Neural progenitor cell (in vitro differentiated cells): Measurements from ENCODE around the gene ACSM2B. TPM values are rescaled to one million over a fixed set of nuclear protein-coding genes. Genes with fewer than 3 reads are reported as not detected.
A peak's percentile ranks its signal among the peaks of the same experiment; 100 is the strongest.

ENCODE experiments used
- DNase-seq: peaks from one replicate; pipeline ENCODE4 v3.0.0-alpha.2; 2016; ENCODE audit warnings: low spot score
- H2AFZ ChIP-seq: fragments of 200-600 bp; sonication (generic); replicated peaks from 2 replicates; pipeline ENCODE4 v1.6.1; 2016; ENCODE audit warnings: antibody characterized with exemption
- H3F3A ChIP-seq: fragments of 200-600 bp; sonication (generic); 2 replicates; pipeline ENCODE4 v1.6.1; 2016; ENCODE audit warnings: antibody characterized with exemption, low read depth
- H3K27ac ChIP-seq: fragments of 200-600 bp; sonication (generic); 2 replicates; pipeline ENCODE4 v1.5.1; 2016; ENCODE audit warnings: mild to moderate bottlenecking
- H3K27me3 ChIP-seq: fragments of 200-600 bp; sonication (generic); 2 replicates; pipeline ENCODE4 v1.6.1; 2016; ENCODE audit warnings: mild to moderate bottlenecking, moderate library complexity
- H3K36me3 ChIP-seq: fragments of 200-600 bp; sonication (generic); 2 replicates; pipeline ENCODE4 v1.5.1; 2016
- H3K4me1 ChIP-seq: fragments of 200-600 bp; sonication (generic); 2 replicates; pipeline ENCODE4 v1.6.1; 2016; ENCODE audit warnings: mixed run types
- H3K4me2 ChIP-seq: fragments of 200-600 bp; sonication (generic); 2 replicates; pipeline ENCODE4 v1.6.1; 2016
- H3K4me3 ChIP-seq: fragments of 200-600 bp; sonication (generic); 2 replicates; pipeline ENCODE4 v1.5.1; 2016
- H3K79me2 ChIP-seq: fragments of 200-600 bp; sonication (generic); 2 replicates; pipeline ENCODE4 v1.6.1; 2016; ENCODE audit warnings: low read depth
- H3K9ac ChIP-seq: fragments of 200-600 bp; sonication (generic); 2 replicates; pipeline ENCODE4 v1.6.1; 2016
- H3K9me3 ChIP-seq: fragments of 200-600 bp; sonication (generic); 2 replicates; pipeline ENCODE4 v1.5.1; 2016; ENCODE audit warnings: low read depth
- H4K20me1 ChIP-seq: fragments of 200-600 bp; sonication (generic); 2 replicates; pipeline ENCODE4 v1.6.1; 2016; ENCODE audit warnings: low read depth
- H3K27ac Mint-ChIP-seq: 3 replicates; pipeline ENCODE4 v1.8.0; 2021; ENCODE audit warnings: mixed read lengths
- H3K27me3 Mint-ChIP-seq: 2 replicates; pipeline ENCODE4 v1.8.0; 2022; ENCODE audit warnings: low read depth, mild to moderate bottlenecking, inconsistent platforms, moderate library complexity, mixed read lengths; ENCODE audit not compliant: insufficient read depth
- H3K36me3 Mint-ChIP-seq: 3 replicates; pipeline ENCODE4 v1.8.0; 2021; ENCODE audit warnings: mixed read lengths
- H3K4me1 Mint-ChIP-seq: 3 replicates; pipeline ENCODE4 v1.8.0; 2021; ENCODE audit warnings: mixed read lengths
- H3K4me3 Mint-ChIP-seq: 3 replicates; pipeline ENCODE4 v1.8.0; 2021; ENCODE audit warnings: mild to moderate bottlenecking, moderate library complexity, mixed read lengths
- H3K9me3 Mint-ChIP-seq: 3 replicates; pipeline ENCODE4 v1.8.0; 2020; ENCODE audit warnings: mixed read lengths
- CTCF ChIP-seq: fragments of 200-600 bp; sonication (generic); IDR thresholded peaks from 2 replicates; pipeline ENCODE4 v1.5.1; 2017; ENCODE audit warnings: antibody characterized with exemption, mild to moderate bottlenecking
- EZH2 ChIP-seq: fragments of 200-600 bp; sonication (generic); IDR thresholded peaks from 2 replicates; pipeline ENCODE4 v1.6.1; 2017; ENCODE audit warnings: antibody characterized with exemption, mild to moderate bottlenecking, moderate library complexity
- EZH2phosphoT487 ChIP-seq: fragments of 200-600 bp; sonication (generic); IDR thresholded peaks from 2 replicates; pipeline ENCODE4 v1.6.1; 2017; ENCODE audit warnings: antibody characterized with exemption
- total RNA-seq: library from RNA; depleted of rRNA; stranded (reverse); fragments of >200 nt; gene quantifications from 2 replicates; pipeline ENCODE4 v1.2.3, GENCODE V29; 2015; ENCODE audit warnings: low replicate concordance

ACSM2B gene
- total RNA-seq, 1 donor from 2014 or later: not detected

DNA sequence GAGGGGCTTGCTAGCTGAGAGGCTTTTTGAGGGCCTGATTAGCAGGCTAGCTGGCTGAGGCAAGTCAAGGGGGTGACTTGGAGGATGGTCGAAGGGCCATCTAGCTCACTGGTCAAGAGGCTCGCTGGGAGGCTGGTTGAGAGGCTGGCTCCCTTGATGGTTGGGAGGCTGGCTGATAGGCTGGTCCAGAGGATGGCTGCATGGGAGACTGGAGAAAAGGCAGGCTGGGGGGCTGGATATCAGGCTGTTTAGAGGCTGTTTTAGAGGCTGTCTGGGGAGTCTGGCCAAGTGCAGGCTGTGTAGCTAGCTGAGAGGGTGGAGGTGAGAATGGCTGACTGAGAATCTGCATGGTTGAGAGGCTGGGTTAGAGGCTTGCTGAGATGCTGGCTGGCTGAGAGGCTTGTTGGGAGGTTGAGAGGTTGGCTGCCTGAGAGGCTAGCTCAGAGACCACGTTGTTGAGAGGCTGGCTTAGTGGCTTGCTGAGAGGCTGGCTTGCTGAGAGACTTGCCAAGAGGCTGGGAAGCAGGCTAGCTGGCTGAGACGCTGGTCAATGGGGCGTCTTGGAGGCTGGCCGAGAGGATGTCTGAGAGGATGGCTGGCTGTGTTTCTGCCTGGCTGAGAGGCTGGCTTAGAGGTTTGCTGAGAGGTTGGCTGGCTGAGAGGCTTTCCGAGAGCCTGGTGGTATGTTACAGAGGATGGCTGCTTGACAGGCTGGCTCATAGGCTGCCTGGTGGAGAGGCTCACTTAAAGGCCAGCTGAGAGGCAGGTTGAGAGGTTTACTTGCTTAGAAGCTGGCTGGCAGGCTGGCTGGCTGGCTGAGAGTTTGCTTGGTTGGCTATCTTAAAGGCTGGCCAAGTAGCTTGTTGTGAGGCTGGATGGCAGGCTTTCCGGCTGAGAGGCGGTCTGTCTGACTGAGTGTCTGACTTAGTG, 36.6 kb upstream of the ACSM2B start:
- Histone ChIP-seq H3K27ac (no peak overlapping the region), H3K4me1 (no peaks in the 10 kb centered on the region), H3K27me3 (no peaks in the 10 kb centered on the region), H4K20me1 (no peaks in the 10 kb centered on the region), H3K9me3 (no peaks in the 10 kb centered on the region), H3K4me3 (no peak overlapping the region), H3K36me3 (no peaks in the 10 kb centered on the region), H3F3A (no peaks in the 10 kb centered on the region), H2AFZ (no peak overlapping the region), H3K9ac (no peak overlapping the region), H3K79me2 (no peaks in the 10 kb centered on the region), H3K4me2 (no peak overlapping the region)
- TF ChIP-seq CTCF (no peak), EZH2phosphoT487 (no peak)
- no peaks in the 10 kb centered on the region for H3K36me3 Mint-ChIP-seq
- no peak for DNase-seq
- peaks cover 16% of the 10 kb centered on the region for H3K27me3 Mint-ChIP-seq
- H3K4me1 Mint-ChIP-seq: peaks cover 24% of the 10 kb centered on the region
- peak overlapping the region; percentile 48 for H3K4me3 Mint-ChIP-seq
- no peaks in the 10 kb centered on the region for H3K9me3 Mint-ChIP-seq
- H3K27ac Mint-ChIP-seq: no peak overlapping the region

- Histone ChIP-seq H3K27me3 (no peaks in the 10 kb centered on the region), H3K9me3 (no peaks in the 10 kb centered on the region), H3K9ac (no peak overlapping the region), H3K27ac (no peak overlapping the region), H2AFZ (no peak overlapping the region), H3K4me2 (no peak overlapping the region), H3K79me2 (no peaks in the 10 kb centered on the region), H4K20me1 (no peaks in the 10 kb centered on the region), H3F3A (no peaks in the 10 kb centered on the region), H3K4me3 (no peak overlapping the region), H3K36me3 (no peaks in the 10 kb centered on the region), H3K4me1 (no peaks in the 10 kb centered on the region)
- Mint-ChIP-seq H3K27me3 (peaks cover 13% of the 10 kb centered on the region), H3K4me3 (no peak overlapping the region), H3K36me3 (no peaks in the 10 kb centered on the region), H3K4me1 (peaks cover 24% of the 10 kb centered on the region), H3K9me3 (no peaks in the 10 kb centered on the region), H3K27ac (no peak overlapping the region)
- DNase-seq: no peak
- no peak for TF ChIP-seq EZH2
- no peak for TF ChIP-seq CTCF
- no peak for TF ChIP-seq EZH2phosphoT487
Observed at GRCh38 chr16:20611975-20612481, 35.9 kb upstream of the ACSM2B start.

DNA sequence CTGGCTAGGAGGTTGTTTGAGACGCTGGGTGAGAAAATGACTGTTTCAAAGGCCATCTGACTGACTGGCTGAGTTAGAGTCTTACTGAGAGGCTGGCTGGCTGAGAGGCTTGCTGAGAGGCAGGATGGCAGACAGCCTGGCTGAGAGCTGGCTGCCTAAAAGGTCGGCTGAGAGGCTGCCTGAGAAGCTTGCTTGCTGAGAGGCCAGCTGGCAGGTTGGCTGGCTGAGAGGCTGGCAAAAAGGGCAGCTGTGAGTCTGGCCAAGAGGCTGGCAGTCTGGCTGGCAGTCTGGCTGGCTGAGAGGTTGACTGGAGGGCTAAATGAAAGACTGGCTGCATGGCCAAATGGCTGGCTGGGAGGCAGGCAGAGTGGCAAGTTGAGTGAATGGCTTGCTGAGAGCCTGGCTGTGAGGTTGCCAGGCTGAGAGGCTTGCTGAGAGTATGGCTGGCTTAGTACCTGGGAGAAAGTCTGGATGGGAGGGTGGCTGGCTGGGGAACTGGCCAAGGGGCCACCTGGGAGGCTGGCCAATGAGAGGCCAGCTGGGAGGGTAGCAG, 35.3 kb upstream of the ACSM2B start:
- Histone ChIP-seq H3K9me3 (no peaks in the 10 kb centered on the region), H2AFZ (peak overlapping the region; percentile 18), H3K4me3 (no peak overlapping the region), H3K27me3 (no peaks in the 10 kb centered on the region), H3K9ac (no peak overlapping the region), H3F3A (no peaks in the 10 kb centered on the region), H3K4me1 (no peaks in the 10 kb centered on the region), H3K4me2 (no peak overlapping the region), H3K27ac (no peak overlapping the region), H3K79me2 (no peaks in the 10 kb centered on the region), H3K36me3 (no peaks in the 10 kb centered on the region), H4K20me1 (no peaks in the 10 kb centered on the region)
- no peaks in the 10 kb centered on the region for H3K36me3 Mint-ChIP-seq
- no peak for DNase-seq
- TF ChIP-seq EZH2: no peak
- no peak for TF ChIP-seq EZH2phosphoT487
- no peak for TF ChIP-seq CTCF
- H3K4me3 Mint-ChIP-seq: no peak overlapping the region
- H3K4me1 Mint-ChIP-seq: peaks cover 24% of the 10 kb centered on the region
- peak overlapping the region; percentile 46 for H3K27ac Mint-ChIP-seq
- no peaks in the 10 kb centered on the region for H3K9me3 Mint-ChIP-seq
- H3K27me3 Mint-ChIP-seq: peaks cover 13% of the 10 kb centered on the region
